HepG2 (cell line): ENCODE data around the gene SLC25A11. TPM values are rescaled to one million over a fixed set of nuclear protein-coding genes. Genes with fewer than 3 reads are reported as not detected.
A peak's percentile ranks its signal among the peaks of the same experiment; 100 is the strongest.

Experiments
- FOXK1 ChIP-seq: sonication (generic); formaldehyde crosslinking; IDR thresholded peaks from 2 replicates; pipeline ENCODE4 v1.4.0; 2020; ENCODE audit warnings: low read depth, missing genetic modification reagents, borderline replicate concordance
- ZNF354B ChIP-seq: sonication (generic); formaldehyde crosslinking; IDR thresholded peaks from 2 replicates; pipeline ENCODE4 v1.8.0; 2022; ENCODE audit warnings: mild to moderate bottlenecking, missing genetic modification reagents
- ZNF687 ChIP-seq: sonication (generic); formaldehyde crosslinking; IDR thresholded peaks from 2 replicates; pipeline ENCODE4 v1.5.1; 2020; ENCODE audit warnings: mild to moderate bottlenecking, missing genetic modification reagents, moderate library complexity
- polyA plus RNA-seq, 8 experiments: library from polyadenylated mRNA; depleted of rRNA in 3 of 8; stranded (reverse) in 7 of 8; unstranded in 1 of 8; fragments of >200 nt; fragmentation: Illumina TruSeq in 4 of 8; extraction: Trizol in 4 of 8; gene quantifications; 2 replicates each; pipeline versions ENCODE4 v1.2.1 to v1.2.3, GENCODE V29; 2011 to 2016; ENCODE audit warnings: low read depth in 4 of 8, missing spikeins in 1 of 8, mixed read lengths in 1 of 8; ENCODE audit not compliant: insufficient read depth in 1 of 8
- total RNA-seq, 5 experiments: library from RNA; depleted of rRNA; stranded (reverse); fragments of >200 nt; fragmentation: Illumina TruSeq; extraction: Trizol; gene quantifications; 2 replicates each; pipeline ENCODE4 v1.2.3, GENCODE V29; 2016; ENCODE audit warnings: low read depth in 1 of 5
- TF ChIP-seq, protein P1 (sequence below): sonication (generic); formaldehyde crosslinking; IDR thresholded peaks from 2 replicates; pipeline ENCODE4 v1.9.0; 2022; ENCODE audit warnings: missing genetic modification reagents, mild to moderate bottlenecking, borderline replicate concordance
- TF ChIP-seq, protein P2 (sequence below): sonication (generic); formaldehyde crosslinking; IDR thresholded peaks from 2 replicates; pipeline ENCODE4 v1.4.0; 2020; ENCODE audit warnings: mild to moderate bottlenecking, missing genetic modification reagents

The SLC25A11 gene
- total and polyA plus RNA-seq, 2 of the 13 experiments (the other 11 are each of a cell fraction or from before 2014, with no cell fraction given): 35.4 to 47.2 TPM

DNA sequence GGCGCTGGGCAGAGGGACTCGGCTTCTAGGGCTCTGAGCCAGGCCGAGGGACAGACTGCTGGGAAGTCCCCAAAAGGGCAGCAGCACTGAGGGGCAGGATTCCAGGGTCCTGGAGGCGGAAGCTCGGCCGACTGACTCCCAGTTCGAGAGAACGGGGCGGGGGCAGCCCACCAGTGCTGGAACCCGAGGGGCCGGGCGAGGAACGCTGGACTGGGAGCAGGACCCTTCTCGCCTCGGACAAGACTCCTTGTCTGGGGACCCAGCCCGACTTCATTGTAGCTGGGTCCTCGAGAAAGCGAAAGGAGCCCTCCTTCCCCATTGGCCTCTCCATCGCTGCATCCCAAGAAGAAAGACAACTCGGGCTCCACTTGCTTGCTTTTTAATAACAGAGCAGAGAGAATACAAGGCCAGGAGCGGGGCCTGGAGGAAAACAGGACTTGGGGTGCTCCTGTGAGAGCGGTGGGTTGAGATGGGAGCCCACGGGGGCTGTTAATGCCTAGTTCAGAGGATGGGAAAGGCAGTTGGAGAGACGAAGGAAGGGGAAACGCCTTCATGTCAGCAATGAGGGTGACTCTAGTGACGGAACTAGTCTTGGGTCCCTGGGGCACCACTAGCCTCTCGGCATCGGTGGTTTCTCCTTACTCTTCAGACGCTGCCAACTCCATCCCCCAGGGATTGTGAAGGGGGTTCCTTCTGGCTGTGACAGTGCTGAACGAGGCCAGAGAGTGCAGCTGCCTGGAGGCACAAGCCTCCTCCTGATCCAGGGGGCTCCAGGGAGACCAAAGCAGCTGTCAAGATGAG lies 48.1 kb upstream of the SLC25A11 start (continued):
- TF ChIP-seq, protein P1, sequence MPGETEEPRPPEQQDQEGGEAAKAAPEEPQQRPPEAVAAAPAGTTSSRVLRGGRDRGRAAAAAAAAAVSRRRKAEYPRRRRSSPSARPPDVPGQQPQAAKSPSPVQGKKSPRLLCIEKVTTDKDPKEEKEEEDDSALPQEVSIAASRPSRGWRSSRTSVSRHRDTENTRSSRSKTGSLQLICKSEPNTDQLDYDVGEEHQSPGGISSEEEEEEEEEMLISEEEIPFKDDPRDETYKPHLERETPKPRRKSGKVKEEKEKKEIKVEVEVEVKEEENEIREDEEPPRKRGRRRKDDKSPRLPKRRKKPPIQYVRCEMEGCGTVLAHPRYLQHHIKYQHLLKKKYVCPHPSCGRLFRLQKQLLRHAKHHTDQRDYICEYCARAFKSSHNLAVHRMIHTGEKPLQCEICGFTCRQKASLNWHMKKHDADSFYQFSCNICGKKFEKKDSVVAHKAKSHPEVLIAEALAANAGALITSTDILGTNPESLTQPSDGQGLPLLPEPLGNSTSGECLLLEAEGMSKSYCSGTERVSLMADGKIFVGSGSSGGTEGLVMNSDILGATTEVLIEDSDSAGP (CRISPR knock-in tag): peak; percentile 60; the same call in 1 of the 2 replicates
- TF ChIP-seq ZNF687 (CRISPR knock-in tag): peak; percentile 7; the same call in 1 of the 2 replicates
- TF ChIP-seq, protein P2, sequence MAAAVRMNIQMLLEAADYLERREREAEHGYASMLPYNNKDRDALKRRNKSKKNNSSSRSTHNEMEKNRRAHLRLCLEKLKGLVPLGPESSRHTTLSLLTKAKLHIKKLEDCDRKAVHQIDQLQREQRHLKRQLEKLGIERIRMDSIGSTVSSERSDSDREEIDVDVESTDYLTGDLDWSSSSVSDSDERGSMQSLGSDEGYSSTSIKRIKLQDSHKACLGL: 0 out of 2 replicates have a peak, but pooled peaks have one; percentile 28
- TF ChIP-seq ZNF354B (CRISPR knock-in tag): 0 out of 2 replicates have a peak, but pooled peaks have one; percentile 44
- no peak for TF ChIP-seq FOXK1 (CRISPR knock-in tag)
